Endothelial cell (in vitro differentiated cells): ENCODE data around the gene TMEM139. TPM values are rescaled to one million over a fixed set of nuclear protein-coding genes. Genes with fewer than 3 reads are reported as not detected.
A peak's percentile ranks its signal among the peaks of the same experiment; 100 is the strongest.

Source experiments
- DNase-seq: peaks from one replicate; pipeline ENCODE4 v3.0.0; 2021; ENCODE audit warnings: low spot score
- H3K27ac Mint-ChIP-seq: one replicate; pipeline ENCODE4 v1.8.0; 2021; ENCODE audit warnings: mixed read lengths, inconsistent platforms; ENCODE audit not compliant: unreplicated experiment
- H3K27me3 Mint-ChIP-seq: one replicate; pipeline ENCODE4 v1.8.0; 2021; ENCODE audit warnings: mild to moderate bottlenecking, moderate library complexity, mixed read lengths, inconsistent platforms; ENCODE audit not compliant: unreplicated experiment
- H3K36me3 Mint-ChIP-seq: one replicate; pipeline ENCODE4 v1.8.0; 2021; ENCODE audit warnings: mild to moderate bottlenecking, low read depth, mixed read lengths, inconsistent platforms; ENCODE audit not compliant: unreplicated experiment
- H3K4me1 Mint-ChIP-seq: one replicate; pipeline ENCODE4 v1.8.0; 2021; ENCODE audit warnings: mild to moderate bottlenecking, mixed read lengths, inconsistent platforms; ENCODE audit not compliant: unreplicated experiment
- H3K4me3 Mint-ChIP-seq: one replicate; pipeline ENCODE4 v1.8.0; 2021; ENCODE audit warnings: mild to moderate bottlenecking, mixed read lengths, inconsistent platforms; ENCODE audit not compliant: unreplicated experiment
- H3K9me3 Mint-ChIP-seq: one replicate; pipeline ENCODE4 v1.8.0; 2021; ENCODE audit warnings: mixed read lengths, inconsistent platforms; ENCODE audit not compliant: unreplicated experiment
- total RNA-seq: library from RNA; stranded (reverse); fragmentation: NEBNext Ultra II Directional; extraction: Animal tissue kit (Norgen Biotek cat#: 25700); gene quantifications from one replicate; pipeline ENCODE4 v1.2.1, GENCODE V29; 2021; ENCODE audit not compliant: unreplicated experiment
- TF ChIP-seq, protein P1 (sequence below): fragments of 200-600 bp; sonication (generic); IDR thresholded peaks from one replicate; pipeline ENCODE4 v1.5.0; 2021; ENCODE audit warnings: antibody characterized with exemption; ENCODE audit not compliant: unreplicated experiment

The TMEM139 gene
- total RNA-seq, 1 donor from 2014 or later = 0.23 TPM

GRCh38 chr7:143282124-143282523 lies 2.6 kb upstream of the TMEM139 start:
- peaks cover 4% of the 10 kb centered on the region for H3K9me3 Mint-ChIP-seq
- H3K27ac Mint-ChIP-seq = no peak overlapping the region
- peaks cover 9% of the 10 kb centered on the region for H3K36me3 Mint-ChIP-seq
- no peak for DNase-seq
- no peak overlapping the region for H3K4me3 Mint-ChIP-seq
- H3K27me3 Mint-ChIP-seq = peaks cover 11% of the 10 kb centered on the region
- peaks cover 36% of the 10 kb centered on the region for H3K4me1 Mint-ChIP-seq
- TF ChIP-seq, protein P1, sequence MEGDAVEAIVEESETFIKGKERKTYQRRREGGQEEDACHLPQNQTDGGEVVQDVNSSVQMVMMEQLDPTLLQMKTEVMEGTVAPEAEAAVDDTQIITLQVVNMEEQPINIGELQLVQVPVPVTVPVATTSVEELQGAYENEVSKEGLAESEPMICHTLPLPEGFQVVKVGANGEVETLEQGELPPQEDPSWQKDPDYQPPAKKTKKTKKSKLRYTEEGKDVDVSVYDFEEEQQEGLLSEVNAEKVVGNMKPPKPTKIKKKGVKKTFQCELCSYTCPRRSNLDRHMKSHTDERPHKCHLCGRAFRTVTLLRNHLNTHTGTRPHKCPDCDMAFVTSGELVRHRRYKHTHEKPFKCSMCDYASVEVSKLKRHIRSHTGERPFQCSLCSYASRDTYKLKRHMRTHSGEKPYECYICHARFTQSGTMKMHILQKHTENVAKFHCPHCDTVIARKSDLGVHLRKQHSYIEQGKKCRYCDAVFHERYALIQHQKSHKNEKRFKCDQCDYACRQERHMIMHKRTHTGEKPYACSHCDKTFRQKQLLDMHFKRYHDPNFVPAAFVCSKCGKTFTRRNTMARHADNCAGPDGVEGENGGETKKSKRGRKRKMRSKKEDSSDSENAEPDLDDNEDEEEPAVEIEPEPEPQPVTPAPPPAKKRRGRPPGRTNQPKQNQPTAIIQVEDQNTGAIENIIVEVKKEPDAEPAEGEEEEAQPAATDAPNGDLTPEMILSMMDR = no peak

DNA sequence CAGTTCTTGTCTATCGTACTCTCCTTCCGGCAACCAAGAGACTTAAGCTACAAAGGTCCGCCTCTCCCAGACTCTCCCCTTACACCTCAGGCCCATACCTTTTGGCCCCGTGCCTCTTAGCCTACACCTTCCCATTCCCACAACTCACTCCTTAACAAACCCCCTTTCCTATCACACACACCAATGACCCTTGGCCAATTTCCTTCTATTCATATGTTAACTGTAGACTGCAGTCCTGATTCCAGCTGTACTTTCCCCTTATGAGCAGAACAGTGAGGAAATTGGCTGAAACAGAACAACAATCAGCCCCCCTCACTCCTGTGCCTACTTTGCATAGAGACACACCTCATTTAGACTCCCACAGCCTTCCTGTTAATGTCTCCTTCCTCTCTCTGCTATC lies 1.4 kb upstream of the TMEM139 start:
- Mint-ChIP-seq H3K4me1 (peaks cover 39% of the 10 kb centered on the region), H3K27me3 (peaks cover 15% of the 10 kb centered on the region), H3K27ac (peak overlapping the region; percentile 90), H3K36me3 (peaks cover 9% of the 10 kb centered on the region), H3K4me3 (peak overlapping the region; percentile 16), H3K9me3 (peaks cover 4% of the 10 kb centered on the region)
- TF ChIP-seq, protein P1 = no peak
- DNase-seq = no peak

DNA sequence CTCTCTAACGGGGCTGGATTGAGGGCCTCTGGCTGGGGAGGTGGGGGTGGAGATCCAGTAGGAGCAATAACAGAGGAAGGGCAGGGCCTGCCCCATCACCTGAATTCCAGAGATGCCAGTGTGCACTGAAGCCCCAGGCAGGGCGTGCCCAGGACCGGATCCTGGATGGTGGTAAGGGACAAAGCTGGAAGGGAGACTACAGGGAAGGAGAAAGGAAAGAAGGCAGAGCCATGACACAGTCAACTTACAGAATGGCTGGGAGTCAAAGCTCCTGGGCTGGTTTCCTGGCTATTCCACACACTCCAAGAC lies 666 bp downstream of the TMEM139 start:
- Mint-ChIP-seq H3K9me3 (peaks cover 4% of the 10 kb centered on the region), H3K4me3 (peak overlapping the region; percentile 75)

GRCh38 chr7:143285806-143286521 lies 1.2 kb downstream of the TMEM139 start:
- peaks cover 56% of the 10 kb centered on the region for H3K4me1 Mint-ChIP-seq
- peaks cover 12% of the 10 kb centered on the region for H3K36me3 Mint-ChIP-seq
- H3K4me3 Mint-ChIP-seq = peak overlapping the region; percentile 75
- peaks cover 4% of the 10 kb centered on the region for H3K9me3 Mint-ChIP-seq
- TF ChIP-seq, protein P1 = no peak
- no peak for DNase-seq
- no peak overlapping the region for H3K27ac Mint-ChIP-seq
- H3K27me3 Mint-ChIP-seq = peaks cover 24% of the 10 kb centered on the region

More for the DNA sequence above, 666 bp downstream of the TMEM139 start:
- Mint-ChIP-seq H3K27me3 (peaks cover 24% of the 10 kb centered on the region), H3K27ac (no peak overlapping the region), H3K4me1 (peaks cover 53% of the 10 kb centered on the region), H3K36me3 (peaks cover 12% of the 10 kb centered on the region)
- TF ChIP-seq, protein P1 = no peak
- DNase-seq = no peak

GRCh38 chr7:143286522-143286890 lies 1.7 kb downstream of the TMEM139 start:
- peaks cover 15% of the 10 kb centered on the region for H3K36me3 Mint-ChIP-seq
- DNase-seq = no peak
- peaks cover 22% of the 10 kb centered on the region for H3K27me3 Mint-ChIP-seq
- H3K27ac Mint-ChIP-seq = no peak overlapping the region
- TF ChIP-seq, protein P1 = no peak
- peak overlapping the region; percentile 84 for H3K4me3 Mint-ChIP-seq
- H3K4me1 Mint-ChIP-seq = peaks cover 61% of the 10 kb centered on the region
- peaks cover 4% of the 10 kb centered on the region for H3K9me3 Mint-ChIP-seq
